Neural crest cell (in vitro differentiated cells): ENCODE data around the gene ZNF776. TPM values are rescaled to one million over a fixed set of nuclear protein-coding genes. Genes with fewer than 3 reads are reported as not detected.

ENCODE experiments used
- DNase-seq: peaks from one replicate; pipeline ENCODE4 v3.0.0; 2021; ENCODE audit warnings: low read depth, mixed read lengths, low spot score
- H3K27ac Mint-ChIP-seq: one replicate; pipeline ENCODE4 v1.8.0; 2021; ENCODE audit warnings: mild to moderate bottlenecking, mixed read lengths; ENCODE audit not compliant: unreplicated experiment
- H3K27me3 Mint-ChIP-seq: 2 replicates; pipeline ENCODE4 v1.8.0; 2021; ENCODE audit warnings: low read depth, mild to moderate bottlenecking, mixed read lengths
- H3K36me3 Mint-ChIP-seq: 2 replicates; pipeline ENCODE4 v1.8.0; 2021; ENCODE audit warnings: low read depth, mild to moderate bottlenecking, mixed read lengths
- H3K4me1 Mint-ChIP-seq: 2 replicates; pipeline ENCODE4 v1.8.0; 2021; ENCODE audit warnings: mixed read lengths
- H3K4me3 Mint-ChIP-seq: one replicate; pipeline ENCODE4 v1.8.0; 2021; ENCODE audit warnings: mild to moderate bottlenecking, mixed read lengths
- H3K9me3 Mint-ChIP-seq: 2 replicates; pipeline ENCODE4 v1.8.0; 2021; ENCODE audit warnings: mixed read lengths
- CTCF ChIP-seq: fragments of 200-600 bp; sonication (generic); conservative IDR thresholded peaks from 2 replicates; pipeline ENCODE4 v1.5.0; 2021; ENCODE audit warnings: antibody characterized with exemption, mild to moderate bottlenecking
- total RNA-seq: library from RNA; stranded (reverse); gene quantifications from 2 replicates; pipeline ENCODE4 v1.2.1, GENCODE V29; 2021

Gene ZNF776
- total RNA-seq, 1 donor from 2014 or later: 25.9 TPM

GRCh38 chr19:57800696-57801095, 54.1 kb downstream of the ZNF776 start:
- Mint-ChIP-seq H3K4me1 (peaks cover 40% of the 10 kb centered on the region), H3K27me3 (no peaks in the 10 kb centered on the region), H3K4me3 (peak overlapping the region; percentile 73), H3K9me3 (no peaks in the 10 kb centered on the region), H3K27ac (no peak overlapping the region), H3K36me3 (peaks cover 3% of the 10 kb centered on the region)
- no peak for TF ChIP-seq CTCF
- no peak for DNase-seq

- Mint-ChIP-seq H3K4me1 (peaks cover 40% of the 10 kb centered on the region), H3K9me3 (no peaks in the 10 kb centered on the region), H3K36me3 (peaks cover 3% of the 10 kb centered on the region), H3K27me3 (no peaks in the 10 kb centered on the region), H3K4me3 (peak overlapping the region; percentile 61), H3K27ac (peak overlapping the region; percentile 52)
- no peak for TF ChIP-seq CTCF
- no peak for DNase-seq
Observed at GRCh38 chr19:57802269-57802668, 55.7 kb downstream of the ZNF776 start.

- Mint-ChIP-seq H3K4me3 (peak overlapping the region; percentile 89), H3K27me3 (no peaks in the 10 kb centered on the region), H3K27ac (peak overlapping the region; percentile 97), H3K9me3 (no peaks in the 10 kb centered on the region), H3K36me3 (peaks cover 6% of the 10 kb centered on the region), H3K4me1 (peaks cover 40% of the 10 kb centered on the region)
- DNase-seq: no peak
- TF ChIP-seq CTCF: no peak
Observed at GRCh38 chr19:57803265-57803593, 56.6 kb downstream of the ZNF776 start.

- Mint-ChIP-seq H3K9me3 (no peaks in the 10 kb centered on the region), H3K4me1 (peaks cover 40% of the 10 kb centered on the region), H3K27me3 (no peaks in the 10 kb centered on the region), H3K27ac (peak overlapping the region; percentile 97), H3K36me3 (peaks cover 6% of the 10 kb centered on the region), H3K4me3 (peak overlapping the region; percentile 89)
- TF ChIP-seq CTCF: no peak
- peak; percentile 45 for DNase-seq
Observed at GRCh38 chr19:57803594-57804325, 57.1 kb downstream of the ZNF776 start.

- no peak for DNase-seq
- H3K36me3 Mint-ChIP-seq: peaks cover 11% of the 10 kb centered on the region
- H3K9me3 Mint-ChIP-seq: no peaks in the 10 kb centered on the region
- peak overlapping the region; percentile 71 for H3K4me3 Mint-ChIP-seq
- no peak for TF ChIP-seq CTCF
- peaks cover 27% of the 10 kb centered on the region for H3K4me1 Mint-ChIP-seq
- H3K27ac Mint-ChIP-seq: no peak overlapping the region
- no peaks in the 10 kb centered on the region for H3K27me3 Mint-ChIP-seq
Observed at GRCh38 chr19:57807541-57807940, 60.9 kb downstream of the ZNF776 start.

Other genes with a start within 250 kb of the ZNF776 start
- 8.9 and 11.3 TPM in 2 replicates for gene ZNF773, start 246.9 kb upstream of the ZNF776 start, total RNA-seq
- 10.3 and 10.6 TPM in 2 replicates for gene ZNF549, start 219.5 kb upstream of the ZNF776 start, total RNA-seq
- gene ZNF550, start 187.0 kb upstream of the ZNF776 start, total RNA-seq: 10.4 and 13.1 TPM in 2 replicates
- 8.8 and 10.1 TPM in 2 replicates for gene ZNF416, start 167.9 kb upstream of the ZNF776 start, total RNA-seq
- 27.6 and 29.1 TPM in 2 replicates for gene ZIK1, start 162.7 kb upstream of the ZNF776 start, total RNA-seq
- 8.5 and 8.7 TPM in 2 replicates for gene ZNF530, start 146.9 kb upstream of the ZNF776 start, total RNA-seq
- 31.7 and 32.1 TPM in 2 replicates for gene ZNF134, start 132.6 kb upstream of the ZNF776 start, total RNA-seq
- 22.9 and 23.4 TPM in 2 replicates for gene ZNF211, start 113.6 kb upstream of the ZNF776 start, total RNA-seq
- not detected in 2 replicates for gene ZSCAN4, start 77.9 kb upstream of the ZNF776 start, total RNA-seq
- 19.1 and 20.5 TPM in 2 replicates for gene ZNF551, start 64.8 kb upstream of the ZNF776 start, total RNA-seq
- gene ZNF154, start 37.6 kb upstream of the ZNF776 start, total RNA-seq: 25.6 and 26.2 TPM in 2 replicates
- gene ZNF671, start 19.2 kb upstream of the ZNF776 start, total RNA-seq: 11.9 and 13.5 TPM in 2 replicates
- 19.6 and 20.1 TPM in 2 replicates for gene ZNF586, start 22.9 kb downstream of the ZNF776 start, total RNA-seq
- 7.3 and 8.8 TPM in 2 replicates for gene ZNF552, start 68.1 kb downstream of the ZNF776 start, total RNA-seq
- 21.6 and 22.6 TPM in 2 replicates for gene ZNF587B, start 83.5 kb downstream of the ZNF776 start, total RNA-seq
- 45.4 and 46.1 TPM in 2 replicates for gene ZNF587, start 103.0 kb downstream of the ZNF776 start, total RNA-seq
- 44.3 and 45.4 TPM in 2 replicates for gene ZNF814, start 142.2 kb downstream of the ZNF776 start, total RNA-seq
- gene ZNF417, start 169.8 kb downstream of the ZNF776 start, total RNA-seq: 22.3 and 23.3 TPM in 2 replicates
- 21.7 and 30.4 TPM in 2 replicates for gene ZNF418, start 188.6 kb downstream of the ZNF776 start, total RNA-seq
- gene ZNF256, start 200.9 kb downstream of the ZNF776 start, total RNA-seq: 11.3 and 12.6 TPM in 2 replicates
- 1.2 and 1.5 TPM in 2 replicates for gene C19orf18, start 227.7 kb downstream of the ZNF776 start, total RNA-seq